ENCODE data around the gene SVBP.

The SVBP gene

DNA sequence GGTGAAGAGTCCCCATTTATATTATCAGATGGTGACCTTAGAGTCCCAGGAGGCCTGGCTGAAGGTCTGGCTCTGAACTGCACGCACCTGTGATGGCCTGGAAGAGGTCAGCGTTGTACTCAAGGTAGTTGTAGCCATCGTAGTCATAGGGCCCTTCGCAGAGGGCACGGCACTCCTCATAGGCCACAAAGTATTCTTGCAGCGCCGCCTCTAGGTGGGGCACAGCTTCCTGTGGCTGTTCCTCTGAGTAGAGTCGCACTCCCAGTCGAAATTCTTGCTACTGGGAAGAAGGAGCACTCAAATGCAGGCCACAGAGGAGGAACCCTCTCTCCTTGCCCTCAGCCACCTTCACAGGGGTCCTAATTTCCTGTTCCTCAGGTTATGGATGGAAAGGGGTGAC is 58.1 kb downstream of the SVBP start:
- no peaks in the 10 kb centered on the region for H3K79me2 ChIP-seq (ENCODE audit: insufficient read depth, low read length)
- H3K9me3 ChIP-seq (ENCODE audit: insufficient read depth, low read length): no peaks in the 10 kb centered on the region
- 0 out of 2 replicates have a peak, but pooled peaks cover 3% of the 10 kb centered on the region for H3F3A ChIP-seq (ENCODE audit: insufficient read depth)
- no peak overlapping the region for H3K4me3 ChIP-seq (ENCODE audit: insufficient read depth, low read length, poor library complexity, severe bottlenecking)
- peaks cover 4% of the 10 kb centered on the region for H3K36me3 ChIP-seq (ENCODE audit: low read length)
- no peaks in the 10 kb centered on the region for H3K27me3 ChIP-seq (ENCODE audit: low read length)
- no peak overlapping the region for H3K4me2 ChIP-seq (ENCODE audit: low read depth, low read length, poor library complexity, severe bottlenecking)
- no peak overlapping the region for H2AFZ ChIP-seq (ENCODE audit: low read depth, low read length, severe bottlenecking)
- no peak overlapping the region for H3K9ac ChIP-seq (ENCODE audit: low read length)
- H3K9me2 ChIP-seq (replicated peaks; ENCODE audit: insufficient read depth, low read length): no peaks in the 10 kb centered on the region
- H4K20me1 ChIP-seq (ENCODE audit: low read depth, low read length): no peaks in the 10 kb centered on the region
- no peak overlapping the region for H3K27ac ChIP-seq (ENCODE audit: low read depth, low read length)
- no peak for TF ChIP-seq EZH2phosphoT487 (conservative IDR thresholded peaks at IDR 0.05; ENCODE audit: low read length)
- TF ChIP-seq, protein P1, sequence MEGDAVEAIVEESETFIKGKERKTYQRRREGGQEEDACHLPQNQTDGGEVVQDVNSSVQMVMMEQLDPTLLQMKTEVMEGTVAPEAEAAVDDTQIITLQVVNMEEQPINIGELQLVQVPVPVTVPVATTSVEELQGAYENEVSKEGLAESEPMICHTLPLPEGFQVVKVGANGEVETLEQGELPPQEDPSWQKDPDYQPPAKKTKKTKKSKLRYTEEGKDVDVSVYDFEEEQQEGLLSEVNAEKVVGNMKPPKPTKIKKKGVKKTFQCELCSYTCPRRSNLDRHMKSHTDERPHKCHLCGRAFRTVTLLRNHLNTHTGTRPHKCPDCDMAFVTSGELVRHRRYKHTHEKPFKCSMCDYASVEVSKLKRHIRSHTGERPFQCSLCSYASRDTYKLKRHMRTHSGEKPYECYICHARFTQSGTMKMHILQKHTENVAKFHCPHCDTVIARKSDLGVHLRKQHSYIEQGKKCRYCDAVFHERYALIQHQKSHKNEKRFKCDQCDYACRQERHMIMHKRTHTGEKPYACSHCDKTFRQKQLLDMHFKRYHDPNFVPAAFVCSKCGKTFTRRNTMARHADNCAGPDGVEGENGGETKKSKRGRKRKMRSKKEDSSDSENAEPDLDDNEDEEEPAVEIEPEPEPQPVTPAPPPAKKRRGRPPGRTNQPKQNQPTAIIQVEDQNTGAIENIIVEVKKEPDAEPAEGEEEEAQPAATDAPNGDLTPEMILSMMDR (IDR thresholded peaks at IDR 0.05; ENCODE audit: insufficient read depth, low read length, poor library complexity, severe bottlenecking): no peak

DNA sequence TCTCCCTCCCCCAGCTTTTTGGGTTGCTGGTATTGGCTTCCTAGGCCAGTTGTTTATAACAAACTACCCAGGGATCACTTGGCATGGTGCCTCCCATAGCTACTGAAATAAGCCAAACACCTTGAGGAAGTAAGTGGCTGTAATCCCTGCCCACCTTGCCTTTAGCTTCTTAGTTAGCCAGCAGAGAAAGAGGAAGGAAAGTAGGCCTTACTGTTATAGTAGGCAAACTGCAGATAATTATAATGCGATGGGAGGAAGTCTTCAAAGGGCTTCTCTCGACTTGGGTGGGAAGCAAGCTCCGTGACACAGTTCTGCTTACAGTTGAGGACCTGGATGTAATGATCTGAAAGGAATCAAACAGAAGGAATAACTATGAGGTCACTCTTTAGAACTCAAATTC is 58.6 kb downstream of the SVBP start:
- Histone ChIP-seq H3K27ac (ENCODE audit: low read depth, low read length) (no peak overlapping the region), H3K4me3 (ENCODE audit: insufficient read depth, low read length, poor library complexity, severe bottlenecking) (no peak overlapping the region)

GRCh38 chr1:42757892-42758275 is 59.3 kb downstream of the SVBP start:
- TF ChIP-seq EZH2phosphoT487 (conservative IDR thresholded peaks at IDR 0.05; ENCODE audit: low read length): no peak
- TF ChIP-seq, protein P1 (IDR thresholded peaks at IDR 0.05; ENCODE audit: insufficient read depth, low read length, poor library complexity, severe bottlenecking): no peak
- no peak overlapping the region for H3K27ac ChIP-seq (ENCODE audit: low read depth, low read length)
- 0 out of 2 replicates have a peak, but pooled peaks cover 3% of the 10 kb centered on the region for H3F3A ChIP-seq (ENCODE audit: insufficient read depth)
- H3K9ac ChIP-seq (ENCODE audit: low read length): no peak overlapping the region
- no peak overlapping the region for H2AFZ ChIP-seq (ENCODE audit: low read depth, low read length, severe bottlenecking)
- no peaks in the 10 kb centered on the region for H4K20me1 ChIP-seq (ENCODE audit: low read depth, low read length)
- H3K4me3 ChIP-seq (ENCODE audit: insufficient read depth, low read length, poor library complexity, severe bottlenecking): no peak overlapping the region
- H3K9me3 ChIP-seq (ENCODE audit: insufficient read depth, low read length): no peaks in the 10 kb centered on the region
- no peaks in the 10 kb centered on the region for H3K27me3 ChIP-seq (ENCODE audit: low read length)
- no peaks in the 10 kb centered on the region for H3K9me2 ChIP-seq (replicated peaks; ENCODE audit: insufficient read depth, low read length)
- no peaks in the 10 kb centered on the region for H3K79me2 ChIP-seq (ENCODE audit: insufficient read depth, low read length)
- no peak overlapping the region for H3K4me2 ChIP-seq (ENCODE audit: low read depth, low read length, poor library complexity, severe bottlenecking)
- H3K36me3 ChIP-seq (ENCODE audit: low read length): peaks cover 7% of the 10 kb centered on the region

More for the DNA sequence above, 58.6 kb downstream of the SVBP start:
- Histone ChIP-seq H2AFZ (ENCODE audit: low read depth, low read length, severe bottlenecking) (no peak overlapping the region), H3F3A (ENCODE audit: insufficient read depth) (0 out of 2 replicates have a peak, but pooled peaks cover 3% of the 10 kb centered on the region), H3K27me3 (ENCODE audit: low read length) (no peaks in the 10 kb centered on the region), H3K9me3 (ENCODE audit: insufficient read depth, low read length) (no peaks in the 10 kb centered on the region), H3K9me2 (replicated peaks; ENCODE audit: insufficient read depth, low read length) (no peaks in the 10 kb centered on the region), H3K9ac (ENCODE audit: low read length) (no peak overlapping the region), H3K36me3 (ENCODE audit: low read length) (peaks cover 4% of the 10 kb centered on the region), H3K4me2 (ENCODE audit: low read depth, low read length, poor library complexity, severe bottlenecking) (no peak overlapping the region), H4K20me1 (ENCODE audit: low read depth, low read length) (no peaks in the 10 kb centered on the region), H3K79me2 (ENCODE audit: insufficient read depth, low read length) (no peaks in the 10 kb centered on the region)
- TF ChIP-seq, protein P1 (IDR thresholded peaks at IDR 0.05; ENCODE audit: insufficient read depth, low read length, poor library complexity, severe bottlenecking): no peak
- no peak for TF ChIP-seq EZH2phosphoT487 (conservative IDR thresholded peaks at IDR 0.05; ENCODE audit: low read length)

Data from SU-DHL-6 (cell line).